Activated CD4-positive, alpha-beta T cell treated with anti-CD3 and anti-CD28 coated beads, Interleukin-10, Interleukin-2, amounts not matched to agents 100 ng/mL and 50 ng/mL, durations not matched to agents 16 hours and 8 hours (primary cell): ENCODE measurements around the gene GOLGA1.
A peak's percentile ranks its signal among the peaks of the same experiment; 100 is the strongest.
"Not testable (repeated sequence)": the region's sequence is repeated elsewhere in the genome, so short reads cannot be mapped to it uniquely, and the experiment has no call there.

ENCODE experiments used
- DNase-seq: peaks from one replicate; pipeline ENCODE4 v3.0.0-alpha.2; 2020

The GOLGA1 gene

GRCh38 chr9:124940894-124941678, at the start of gene GOLGA1:
TSS of gene GOLGA1 (minus strand) at chr9:124941083. CDS start at chr9:124938711, 2,372 bp downstream.
- DNase-seq: peak; percentile 96

DNA sequence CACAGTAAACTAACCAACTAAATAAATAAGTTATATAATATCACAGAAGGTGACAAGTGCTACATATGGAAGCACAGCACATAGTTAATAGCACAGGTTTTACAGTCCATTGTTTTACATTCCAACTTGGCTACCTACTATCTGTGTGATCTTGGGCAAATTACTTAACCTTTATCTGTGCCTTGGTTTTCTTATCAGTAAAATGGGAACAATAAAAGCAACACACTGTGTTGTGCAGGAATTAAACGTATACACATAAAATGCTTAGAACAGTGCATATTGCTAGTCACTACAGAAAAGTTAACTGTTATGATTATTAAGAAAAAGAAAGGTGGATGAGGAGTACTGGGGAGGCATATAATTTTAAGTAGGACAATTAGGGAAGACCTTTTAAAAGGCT, 42.8 kb upstream of the GOLGA1 start:
- DNase-seq: no peak

- DNase-seq: no peak
These were observed 39.5 kb upstream of the GOLGA1 start for GRCh38 chr9:124980431-124980830.

GRCh38 chr9:124975131-124975530, 34.2 kb upstream of the GOLGA1 start:
- no peak for DNase-seq

DNA sequence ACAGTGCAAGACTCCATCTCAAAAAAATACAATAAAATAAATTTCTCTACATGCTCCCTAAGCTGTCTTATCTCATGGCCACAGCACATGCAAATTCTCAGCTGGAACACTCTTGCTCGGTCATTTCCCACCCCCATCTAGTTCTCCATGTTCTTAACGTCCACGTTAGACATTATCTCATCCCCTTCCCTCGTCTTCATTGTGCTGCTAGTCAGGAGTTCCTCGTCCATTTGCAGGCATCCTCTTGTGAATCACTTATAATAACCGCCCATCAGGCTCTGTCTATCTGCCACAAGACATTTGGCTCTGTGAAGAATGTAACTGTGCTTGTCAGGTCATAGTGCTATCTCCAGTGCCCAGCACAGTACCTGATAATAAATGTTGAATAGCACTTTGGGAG, 32.9 kb upstream of the GOLGA1 start:
- DNase-seq: no peak

- DNase-seq: peak; percentile 32
These were observed 31.4 kb upstream of the GOLGA1 start for GRCh38 chr9:124972241-124972770.

DNA sequence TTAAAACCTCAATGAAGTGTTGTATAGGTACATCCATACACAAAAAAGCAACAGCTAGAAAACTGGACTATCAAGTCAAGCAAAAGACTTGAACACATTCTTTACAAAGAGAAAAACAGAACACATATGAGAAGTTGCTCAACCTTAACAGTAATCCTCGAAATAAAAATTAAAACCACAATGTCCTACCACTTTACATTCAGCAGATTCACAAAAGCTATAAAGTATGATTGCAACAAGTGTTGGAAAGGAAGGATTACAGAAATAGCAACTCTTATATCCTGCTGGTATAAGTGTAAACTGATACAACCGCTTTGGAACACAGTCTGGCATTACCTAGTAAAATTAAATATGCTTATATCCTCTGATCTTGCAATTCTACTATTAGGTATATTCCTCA, 28.5 kb upstream of the GOLGA1 start:
- DNase-seq: no peak

- DNase-seq: no peak
These were observed 27.4 kb upstream of the GOLGA1 start for GRCh38 chr9:124968238-124968637.

DNA sequence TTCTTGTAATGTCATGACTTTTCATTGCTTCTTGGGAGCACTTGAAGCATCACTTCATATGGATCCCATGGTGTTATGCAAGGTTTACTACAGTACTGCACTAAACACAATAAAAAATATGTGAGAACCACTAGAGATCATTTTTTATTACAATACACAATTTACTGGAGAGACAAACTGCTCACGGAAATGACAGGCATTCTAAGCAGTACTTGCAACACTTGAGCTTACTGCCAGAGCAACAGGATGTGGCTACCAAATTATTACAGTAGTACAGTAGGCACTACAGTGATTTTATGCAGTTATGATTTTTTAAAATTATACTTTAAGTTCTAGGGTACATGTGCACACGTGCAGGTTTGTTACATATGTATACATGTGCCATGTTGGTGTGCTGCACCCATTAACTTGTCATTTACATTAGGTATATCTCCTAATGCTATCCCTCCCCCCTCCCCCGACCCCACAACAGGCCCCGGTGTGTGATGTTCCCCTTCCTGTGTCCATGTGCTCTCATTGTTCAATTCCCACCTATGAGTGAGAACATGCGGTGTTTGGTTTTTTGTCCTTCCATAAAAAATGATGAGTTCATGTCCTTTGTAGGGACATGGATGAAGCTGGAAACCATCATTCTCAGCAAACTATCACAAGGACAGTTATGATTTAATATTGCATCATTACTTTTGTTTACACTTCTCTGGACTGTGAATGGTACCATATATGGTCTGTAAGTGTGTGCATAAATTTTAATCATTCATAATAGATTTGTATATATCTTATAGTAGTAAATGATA, 25.1 kb upstream of the GOLGA1 start:
- peak; percentile 61 for DNase-seq

GRCh38 chr9:124964604-124965003, 23.7 kb upstream of the GOLGA1 start:
- DNase-seq: no peak

DNA sequence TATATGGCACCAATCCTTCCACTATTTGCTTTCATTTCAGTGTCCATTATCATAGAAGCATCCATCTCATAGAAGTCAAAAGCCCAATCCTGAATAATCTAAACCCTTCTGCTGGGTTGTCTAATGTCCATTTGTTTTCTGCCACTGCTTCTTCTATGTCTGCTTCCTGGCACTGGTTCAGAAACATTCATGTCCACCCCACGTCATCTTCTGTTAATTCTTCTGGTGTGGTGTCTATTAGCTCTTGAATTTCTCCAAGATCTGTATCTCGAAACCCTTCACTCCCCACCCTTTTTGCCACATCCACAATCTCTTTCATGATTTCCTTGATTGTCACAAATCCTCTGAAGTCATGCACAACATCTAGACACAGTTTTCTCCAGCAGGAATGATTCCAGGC, 23.2 kb upstream of the GOLGA1 start:
- no peak for DNase-seq

GRCh38 chr9:124960409-124960752, 19.5 kb upstream of the GOLGA1 start:
- no peak for DNase-seq

DNA sequence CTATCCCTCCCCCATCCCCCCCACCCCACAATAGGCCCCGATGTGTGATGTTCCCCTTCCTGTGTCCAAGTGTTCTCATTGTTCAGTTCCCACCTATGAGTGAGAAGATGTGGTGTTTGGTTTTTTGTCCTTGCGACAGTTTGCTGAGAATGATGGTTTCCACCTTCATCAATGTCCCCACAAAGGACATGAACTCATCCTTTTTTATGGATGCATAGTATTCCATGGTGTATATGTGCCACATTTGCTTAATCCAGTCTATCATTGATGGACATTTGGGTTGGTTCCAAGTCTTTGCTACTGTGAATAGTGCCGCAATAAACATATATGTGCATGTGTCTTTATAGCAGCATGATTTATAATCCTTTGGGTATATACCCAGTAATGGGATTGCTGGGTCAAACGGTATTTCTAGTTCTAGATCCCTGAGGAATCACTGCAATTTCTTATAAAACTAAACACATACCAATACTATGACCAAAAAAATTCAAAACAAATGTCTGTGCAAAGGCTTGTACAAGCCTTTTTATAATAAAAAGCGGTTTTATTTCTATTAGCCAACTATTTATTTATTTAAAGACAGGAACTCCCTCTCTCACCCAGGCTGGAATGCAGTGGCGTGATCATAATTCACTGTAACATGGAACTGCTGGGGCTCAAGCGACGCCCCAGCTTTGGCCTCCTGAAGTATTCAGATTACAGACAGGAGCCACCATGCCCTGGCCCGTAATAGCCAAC, 19.0 kb upstream of the GOLGA1 start:
- DNase-seq: not testable (repeated sequence)

DNA sequence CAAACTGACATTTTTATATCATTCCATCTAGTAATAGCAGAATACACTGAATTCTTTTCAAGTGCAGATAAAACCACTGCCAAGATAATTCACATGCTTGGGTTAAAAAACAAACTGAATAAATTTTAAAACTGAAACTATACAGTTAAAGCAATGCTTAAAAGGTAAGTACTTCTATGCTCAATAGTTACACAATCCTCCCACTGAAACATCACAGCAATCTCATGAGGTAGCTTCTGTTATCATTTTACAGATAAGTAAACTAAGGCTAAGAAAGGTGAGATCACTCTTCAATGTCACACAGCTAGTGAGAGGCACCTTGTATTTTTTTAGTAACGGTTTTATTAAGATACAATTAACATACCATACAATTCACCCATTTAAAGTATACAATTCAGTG, 13.4 kb upstream of the GOLGA1 start:
- DNase-seq: no peak

- no peak for DNase-seq
These were observed 9.3 kb upstream of the GOLGA1 start for GRCh38 chr9:124950050-124950718.

DNA sequence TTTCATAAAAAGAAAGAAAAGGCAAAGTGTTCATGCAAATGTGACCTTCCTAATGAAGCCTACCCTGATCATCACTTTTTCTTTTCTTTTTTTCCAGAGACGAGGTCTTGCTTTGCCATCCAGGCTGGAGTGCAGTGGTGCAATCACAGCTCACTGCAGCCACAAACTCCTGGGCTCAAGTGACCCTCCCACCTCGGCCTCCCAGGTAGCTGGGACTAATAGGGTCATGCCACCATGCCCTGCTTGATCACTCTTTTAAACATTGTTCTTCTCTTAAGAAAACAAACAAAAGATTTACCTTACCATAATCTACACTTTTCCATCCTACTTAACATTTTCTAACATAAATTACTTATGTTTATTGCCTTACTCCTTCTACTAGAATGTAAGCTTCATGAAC, 8.5 kb upstream of the GOLGA1 start:
- no peak for DNase-seq

DNA sequence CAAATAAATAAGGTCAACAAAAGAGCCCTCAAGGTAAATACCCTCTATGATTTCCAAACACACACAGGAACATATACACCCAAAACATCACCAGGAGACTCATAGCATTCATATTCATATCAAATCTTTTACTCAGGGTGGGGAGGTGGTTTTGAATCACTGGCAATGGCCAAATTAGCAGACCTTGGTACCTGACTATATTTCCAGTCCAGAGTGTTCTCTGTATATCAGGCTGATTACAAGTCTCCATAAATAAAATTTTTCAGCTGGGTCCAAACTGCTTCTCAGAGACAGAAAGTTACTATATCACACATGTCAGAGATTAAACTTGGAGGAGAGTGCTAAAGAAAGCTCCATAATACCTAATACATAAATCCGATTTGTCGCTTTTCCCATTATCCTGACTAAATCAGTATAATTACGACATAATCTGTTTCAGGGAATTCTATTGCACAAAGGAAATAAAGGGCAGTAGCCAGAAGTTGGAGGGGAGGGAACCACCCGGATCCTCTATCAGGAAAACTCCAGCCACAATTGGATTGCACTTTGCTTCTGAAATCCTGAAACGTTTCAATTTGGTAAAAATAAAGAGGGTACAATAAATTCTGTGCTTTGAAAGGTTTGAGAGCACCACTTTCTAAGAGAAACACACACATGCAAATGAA, 7.0 kb upstream of the GOLGA1 start:
- no peak for DNase-seq

GRCh38 chr9:124946167-124946566, 5.3 kb upstream of the GOLGA1 start:
- no peak for DNase-seq

DNA sequence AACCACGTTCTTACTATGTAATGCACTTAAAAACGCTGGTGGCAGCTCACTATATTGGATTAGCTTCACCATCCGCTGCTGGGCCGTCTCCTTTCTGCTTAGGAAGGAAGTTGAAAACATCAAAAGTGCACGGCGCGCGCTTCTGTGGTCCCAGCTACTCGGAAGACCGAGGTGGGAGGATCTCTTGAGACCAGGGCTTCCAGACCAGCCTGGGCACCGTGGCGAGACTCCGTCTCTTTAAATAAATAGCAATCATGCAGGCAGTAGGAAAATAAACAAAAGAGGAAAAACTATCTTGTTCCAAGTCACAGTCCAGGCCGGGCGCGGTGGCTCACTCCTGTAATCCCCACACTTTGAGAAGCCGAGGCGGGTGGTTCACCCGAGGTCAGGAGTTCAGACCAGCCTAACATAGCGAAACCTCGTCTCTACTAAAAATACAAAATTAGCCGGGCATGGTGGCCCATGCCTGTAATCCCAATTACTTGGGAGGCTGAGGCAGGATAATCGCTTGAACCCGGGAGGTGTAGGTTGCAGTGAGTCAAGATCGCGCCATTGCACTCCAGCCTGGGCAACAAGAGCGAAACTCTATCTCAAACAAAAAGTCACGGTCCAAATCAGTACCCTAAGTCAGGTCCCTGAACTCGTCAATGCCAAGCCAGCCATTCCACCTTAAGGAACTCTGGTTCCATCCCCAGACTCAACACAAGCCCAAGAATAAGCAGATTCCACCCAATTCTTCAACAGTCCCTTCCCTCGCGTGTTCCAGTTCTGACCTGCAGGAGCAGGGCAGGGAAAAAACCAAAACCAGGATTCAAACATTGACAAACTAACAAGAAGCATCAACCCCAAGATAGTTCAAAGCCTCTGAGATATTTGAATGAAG, 1.0 kb upstream of the GOLGA1 start:
- DNase-seq: peak; percentile 70

DNA sequence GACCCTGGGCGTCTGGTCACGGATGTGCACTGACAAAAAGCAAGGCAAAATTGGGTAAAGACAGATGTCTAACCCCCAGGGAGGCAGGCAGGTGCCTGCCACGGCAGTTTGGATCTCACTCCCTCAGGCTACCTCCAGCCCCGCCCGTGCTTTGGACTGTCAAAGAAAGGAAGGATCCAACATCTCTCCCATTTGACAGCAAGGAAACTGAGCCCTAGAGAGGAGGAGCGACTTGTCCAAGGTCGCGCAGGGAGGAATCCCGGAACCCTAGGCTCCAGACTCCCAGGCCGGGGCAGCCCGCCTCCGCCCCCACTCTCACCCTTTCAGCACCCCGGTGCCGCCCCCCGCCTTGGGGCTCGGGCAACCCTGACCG, 376 bp downstream of the GOLGA1 start:
- no peak for DNase-seq

DNA sequence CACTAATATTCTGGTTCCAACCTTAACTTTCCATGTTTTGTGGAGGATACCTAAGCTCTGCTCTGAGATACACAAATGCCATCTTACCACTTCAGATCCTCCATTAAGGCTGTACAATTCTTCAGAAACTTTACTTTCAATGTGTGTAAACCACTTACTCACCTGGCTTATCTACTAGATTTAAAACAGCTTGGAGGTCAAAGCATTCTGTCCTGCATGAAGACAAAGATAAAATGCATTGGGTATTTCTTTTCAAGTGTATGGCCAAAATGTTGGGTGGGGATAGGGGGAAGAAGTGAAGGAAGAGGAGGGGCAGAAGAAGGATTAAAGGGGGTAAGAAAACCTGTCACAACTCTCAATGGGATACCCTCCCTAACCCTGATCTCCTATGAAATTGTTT, 939 bp downstream of the GOLGA1 start:
- no peak for DNase-seq
